Frontal cortex (tissue), 4 donors: Measurements from ENCODE around the gene TMPRSS11D. TPM values are rescaled to one million over a fixed set of nuclear protein-coding genes. Genes with fewer than 3 reads are reported as not detected.

Source experiments
- DNase-seq, 2 donors: peaks; one replicate each; pipeline ENCODE4 v3.0.0; 2012; ENCODE audit warnings: low spot score in 2 of 2
- FAIRE-seq: peaks from 2 replicates; lab custom pipeline; 2012; peaks lifted over from hg19 to GRCh38; lab: Jason Lieb, UNC
- total RNA-seq: library from RNA; depleted of rRNA; stranded (reverse); fragments of >200 nt; gene quantifications from one replicate; pipeline ENCODE4 v1.2.3, GENCODE V29; 2014
- donor health status: control.
- donor health status: control.
- donor health status: control.

TMPRSS11D gene
- total RNA-seq, 1 donor from 2014 or later: not detected

- no peak for FAIRE-seq
- no peak for DNase-seq
These were observed 104.2 kb downstream of the TMPRSS11D start for GRCh38 chr4:67779631-67780030.

GRCh38 chr4:67776746-67777145 is 107.1 kb downstream of the TMPRSS11D start:
- DNase-seq (no peak), FAIRE-seq (no peak)

Other genes starting within 250 kb of the TMPRSS11D start
- gene UBA6, start 182.8 kb downstream of the TMPRSS11D start, total RNA-seq: 115 TPM
- gene GNRHR, start 129.6 kb downstream of the TMPRSS11D start, total RNA-seq: not detected
- gene TMPRSS11A, start 79.5 kb upstream of the TMPRSS11D start, total RNA-seq: not detected
- gene TMPRSS11F, start 245.9 kb upstream of the TMPRSS11D start, total RNA-seq: not detected